Ishikawa (cell line): ENCODE data around the gene SMARCC1.

Experiments
- CEBPB ChIP-seq: IDR thresholded peaks from 2 replicates; pipeline ENCODE4 v1.6.1; 2012
- CREB1 ChIP-seq: IDR thresholded peaks from 2 replicates; pipeline ENCODE4 v1.6.1; 2012; ENCODE audit warnings: low read depth
- EGR1 ChIP-seq: IDR thresholded peaks from 2 replicates; pipeline ENCODE4 v1.6.1; 2012
- EP300 ChIP-seq: IDR thresholded peaks from 2 replicates; pipeline ENCODE4 v1.6.1; 2012; ENCODE audit warnings: borderline replicate concordance
- FOXM1 ChIP-seq: IDR thresholded peaks from 2 replicates; pipeline ENCODE4 v1.6.1; 2012; ENCODE audit warnings: low read depth, borderline replicate concordance
- MAX ChIP-seq: IDR thresholded peaks from 2 replicates; pipeline ENCODE4 v1.6.1; 2012
- NFIC ChIP-seq: IDR thresholded peaks from 2 replicates; pipeline ENCODE4 v1.6.1; 2012
- RAD21 ChIP-seq: IDR thresholded peaks from 2 replicates; pipeline ENCODE4 v1.6.1; 2012; ENCODE audit warnings: low read depth
- REST ChIP-seq: IDR thresholded peaks from 2 replicates; pipeline ENCODE4 v1.6.1; 2012; ENCODE audit warnings: low read depth, mild to moderate bottlenecking
- TAF1 ChIP-seq: IDR thresholded peaks from 2 replicates; pipeline ENCODE4 v1.6.1; 2012; ENCODE audit warnings: low read depth, mild to moderate bottlenecking
- TCF12 ChIP-seq: IDR thresholded peaks from 2 replicates; pipeline ENCODE4 v1.6.1; 2012; ENCODE audit warnings: low read depth
- TEAD4 ChIP-seq: IDR thresholded peaks from 2 replicates; pipeline ENCODE4 v1.6.1; 2012
- USF1 ChIP-seq: IDR thresholded peaks from 2 replicates; pipeline ENCODE4 v1.6.1; 2012
- YY1 ChIP-seq: IDR thresholded peaks from 2 replicates; pipeline ENCODE4 v1.6.1; 2012; ENCODE audit warnings: low read depth
- ZBTB7A ChIP-seq: IDR thresholded peaks from 2 replicates; pipeline ENCODE4 v1.6.1; 2012; ENCODE audit warnings: low read depth

Gene SMARCC1

GRCh38 chr3:47762233-47762632, 19.5 kb downstream of the SMARCC1 start:
- TF ChIP-seq TEAD4 (no peak), TAF1 (no peak), EP300 (no peak), CREB1 (no peak), RAD21 (no peak)

GRCh38 chr3:47761046-47761445, 20.6 kb downstream of the SMARCC1 start:
- TF ChIP-seq CREB1: no peak
- no peak for TF ChIP-seq FOXM1
- no peak for TF ChIP-seq YY1
- TF ChIP-seq TCF12: no peak
- TF ChIP-seq EP300: no peak
- no peak for TF ChIP-seq USF1
- no peak for TF ChIP-seq ZBTB7A
- no peak for TF ChIP-seq NFIC
- TF ChIP-seq CEBPB: no peak
- no peak for TF ChIP-seq MAX
- no peak for TF ChIP-seq TEAD4
- TF ChIP-seq RAD21: no peak
- no peak for TF ChIP-seq EGR1
- TF ChIP-seq REST: no peak

GRCh38 chr3:47758261-47759025, 23.2 kb downstream of the SMARCC1 start:
- TF ChIP-seq RAD21 (no peak), EGR1 (no peak), TAF1 (no peak), MAX (no peak), TEAD4 (no peak), USF1 (no peak), CREB1 (no peak), REST (no peak)

GRCh38 chr3:47752716-47753115, 29.0 kb downstream of the SMARCC1 start:
- TF ChIP-seq MAX: no peak
- no peak for TF ChIP-seq CREB1
- TF ChIP-seq CEBPB: no peak
- TF ChIP-seq TCF12: no peak
- TF ChIP-seq EGR1: no peak
- no peak for TF ChIP-seq FOXM1
- no peak for TF ChIP-seq RAD21
- TF ChIP-seq TAF1: no peak
- no peak for TF ChIP-seq NFIC
- TF ChIP-seq EP300: no peak
- no peak for TF ChIP-seq YY1
- TF ChIP-seq ZBTB7A: no peak
- no peak for TF ChIP-seq REST
- TF ChIP-seq USF1: no peak
- no peak for TF ChIP-seq TEAD4
